ENCODE measurements around the gene BMP7.

DNA sequence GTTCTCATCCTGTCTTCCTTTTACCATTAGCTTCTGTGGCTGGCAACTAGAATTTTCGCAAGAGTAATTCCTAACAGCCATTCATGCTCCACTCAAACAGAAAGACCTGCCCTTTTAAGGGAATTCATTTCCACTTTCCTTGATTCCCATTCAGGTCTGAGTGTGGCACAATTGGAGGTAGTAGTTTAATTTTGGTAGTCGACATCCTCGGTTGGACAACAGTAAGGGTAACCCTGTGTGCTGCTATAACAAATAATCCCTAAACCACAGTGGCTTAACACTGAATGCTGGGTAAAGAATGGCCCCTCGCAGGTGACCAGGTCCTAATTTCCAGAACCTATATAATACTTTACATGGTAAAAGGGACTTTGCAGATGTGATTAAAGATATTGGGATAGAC, 142.9 kb downstream of the BMP7 start:
- TF ChIP-seq CTCF (IDR thresholded peaks at IDR 0.05) = no peak
- TF ChIP-seq POLR2A (IDR thresholded peaks at IDR 0.05) = no peak
- no peak for TF ChIP-seq EP300 (IDR thresholded peaks at IDR 0.05)
